Measurements from ENCODE around the gene PITPNB.

The PITPNB gene

GRCh38 chr22:27827604-27828587 lies 91.2 kb downstream of the PITPNB start:
- no peak for DNase-seq

- DNase-seq, result no peak
These were observed 93.9 kb downstream of the PITPNB start for GRCh38 chr22:27825174-27825573.

GRCh38 chr22:27823221-27823620 lies 95.8 kb downstream of the PITPNB start:
- DNase-seq, result no peak

- no peak for DNase-seq
These were observed 97.9 kb downstream of the PITPNB start for GRCh38 chr22:27820896-27821866.

GRCh38 chr22:27816552-27816951 lies 102.5 kb downstream of the PITPNB start:
- no peak for DNase-seq

- no peak for DNase-seq
These were observed 103.1 kb downstream of the PITPNB start for GRCh38 chr22:27815826-27816530.

- no peak for DNase-seq
These were observed 104.1 kb downstream of the PITPNB start for GRCh38 chr22:27814993-27815392.

GRCh38 chr22:27811778-27812177 lies 107.3 kb downstream of the PITPNB start:
- DNase-seq, result no peak

GRCh38 chr22:27810609-27811151 lies 108.4 kb downstream of the PITPNB start:
- DNase-seq, result no peak

GRCh38 chr22:27809700-27810608 lies 109.1 kb downstream of the PITPNB start:
- DNase-seq, result no peak

GRCh38 chr22:27809226-27809603 lies 109.8 kb downstream of the PITPNB start:
- no peak for DNase-seq

- DNase-seq, result no peak
These were observed 110.4 kb downstream of the PITPNB start for GRCh38 chr22:27808451-27809225.

GRCh38 chr22:27805841-27806240 lies 113.2 kb downstream of the PITPNB start:
- DNase-seq, result no peak

GRCh38 chr22:27804470-27805297 lies 114.4 kb downstream of the PITPNB start:
- no peak for DNase-seq

GRCh38 chr22:27803841-27804415 lies 115.1 kb downstream of the PITPNB start:
- DNase-seq, result no peak

- no peak for DNase-seq
These were observed 116.5 kb downstream of the PITPNB start for GRCh38 chr22:27802346-27803073.

Data from effector CD8-positive, alpha-beta T cell (primary cell).